ENCODE measurements around the gene RBM48.
"Not testable (repeated sequence)": the region's sequence is repeated elsewhere in the genome, so short reads cannot be mapped to it uniquely, and the experiment has no call there.

Gene RBM48

DNA sequence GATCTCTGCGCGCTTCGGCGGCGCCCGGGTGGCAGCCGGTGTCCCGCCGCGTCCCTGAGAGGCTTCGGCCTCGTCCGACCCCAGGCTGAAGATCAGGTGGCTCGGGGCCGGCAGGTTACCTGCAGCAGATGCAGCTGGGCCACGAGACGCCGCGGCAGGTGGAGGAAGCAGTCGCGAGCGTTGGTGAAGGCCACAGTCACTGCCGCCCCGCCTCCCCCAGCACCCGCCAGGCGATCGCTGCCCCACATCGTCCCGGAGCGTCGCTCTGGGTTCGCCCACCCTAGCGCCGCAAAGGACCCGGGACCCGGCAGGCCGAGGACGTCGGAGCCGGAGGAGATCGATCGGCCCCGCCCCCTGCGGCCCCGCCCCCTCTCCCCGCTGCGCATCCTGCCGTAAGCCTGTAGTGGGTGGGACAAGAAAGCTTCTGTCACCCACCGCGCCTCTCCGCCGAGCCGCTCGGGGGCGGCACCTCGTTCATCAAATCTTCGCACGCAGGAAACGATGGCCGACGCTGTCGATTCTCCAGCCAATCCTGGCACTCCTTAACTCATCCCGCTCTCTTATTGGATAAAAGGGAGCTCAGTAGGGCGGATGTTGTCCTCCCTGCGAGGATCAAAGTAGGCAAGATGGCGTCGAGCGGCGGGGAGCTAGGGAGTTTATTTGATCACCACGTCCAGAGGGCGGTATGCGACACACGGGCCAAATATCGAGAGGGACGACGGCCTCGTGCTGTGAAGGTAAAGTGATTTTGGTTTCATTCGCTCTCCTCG is at the start of gene RBM48, which contains the start of gene PEX1:
Gene RBM48 (plus strand): TSS at position 608 of the 770 bp plus-strand sequence. CDS start 19 bp downstream, at position 627.
Gene PEX1 (minus strand): TSS at position 333 of the 770 bp plus-strand sequence. CDS start 85 bp downstream, at position 248.
- ATAC-seq = peak; percentile 93 to 94

- not testable (repeated sequence) for ATAC-seq
These were observed 49.4 kb upstream of the RBM48 start for GRCh38 chr7:92479146-92479545.

GRCh38 chr7:92483624-92484023 is 45.0 kb upstream of the RBM48 start:
- not testable (repeated sequence) for ATAC-seq

GRCh38 chr7:92484226-92484625 is 44.4 kb upstream of the RBM48 start:
- not testable (repeated sequence) for ATAC-seq

DNA sequence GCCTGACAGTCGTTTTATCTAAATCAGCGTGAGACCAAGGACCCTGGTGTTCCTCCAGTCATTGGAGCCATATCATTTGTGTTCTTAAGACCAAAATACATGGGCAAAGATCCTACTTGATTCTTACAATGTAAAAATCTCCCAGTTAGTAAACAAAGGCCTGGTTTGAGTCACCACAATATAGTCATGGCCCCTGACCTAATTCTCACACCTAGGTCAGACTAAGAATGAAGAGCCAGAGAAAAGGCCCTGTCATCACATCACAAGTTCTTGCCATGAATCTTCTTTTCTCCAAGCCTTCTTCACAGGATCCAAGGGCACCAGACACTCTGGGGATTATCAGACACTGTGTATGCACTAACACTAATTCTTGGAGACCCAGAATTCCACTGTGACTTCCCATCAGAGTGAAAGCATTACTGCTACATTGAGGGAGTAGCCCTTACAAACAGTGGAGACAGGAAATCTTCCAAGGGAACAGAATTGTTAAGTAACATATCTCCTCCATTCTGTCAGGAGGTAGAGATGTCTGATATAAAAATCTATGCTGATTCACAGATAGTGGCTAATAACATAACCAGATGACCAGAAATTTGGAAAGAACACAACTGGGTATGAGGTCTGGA is 43.2 kb upstream of the RBM48 start:
- ATAC-seq = no peak

- ATAC-seq = no peak
These were observed 42.6 kb upstream of the RBM48 start for GRCh38 chr7:92485974-92486373.

GRCh38 chr7:92487804-92488203 is 40.8 kb upstream of the RBM48 start:
- ATAC-seq = no peak

GRCh38 chr7:92489634-92490033 is 39.0 kb upstream of the RBM48 start:
- ATAC-seq = no peak

DNA sequence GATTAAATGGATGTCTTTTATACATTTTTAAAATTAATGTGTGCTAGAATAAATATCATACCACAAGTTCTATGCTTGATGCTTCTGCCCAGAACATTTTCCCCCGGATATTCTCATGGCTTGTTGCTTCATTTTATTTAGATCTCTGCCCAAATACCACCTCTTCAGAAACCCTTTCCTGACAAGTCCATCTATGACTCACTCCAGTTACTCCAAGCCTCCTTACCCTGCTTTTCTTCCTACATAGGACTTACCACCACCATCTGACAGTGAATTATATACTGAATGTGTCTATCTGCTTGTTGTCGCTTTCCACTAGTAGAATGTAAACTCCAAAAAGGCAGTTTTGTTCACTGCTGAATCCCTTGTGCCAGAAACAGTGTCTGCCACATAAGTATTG is 31.7 kb upstream of the RBM48 start:
- no peak for ATAC-seq

- ATAC-seq = no peak
These were observed 30.0 kb upstream of the RBM48 start for GRCh38 chr7:92498557-92498956.

- ATAC-seq = no peak
These were observed 24.8 kb upstream of the RBM48 start for GRCh38 chr7:92503767-92504166.

- no peak for ATAC-seq
These were observed 24.0 kb upstream of the RBM48 start for GRCh38 chr7:92504563-92504962.

DNA sequence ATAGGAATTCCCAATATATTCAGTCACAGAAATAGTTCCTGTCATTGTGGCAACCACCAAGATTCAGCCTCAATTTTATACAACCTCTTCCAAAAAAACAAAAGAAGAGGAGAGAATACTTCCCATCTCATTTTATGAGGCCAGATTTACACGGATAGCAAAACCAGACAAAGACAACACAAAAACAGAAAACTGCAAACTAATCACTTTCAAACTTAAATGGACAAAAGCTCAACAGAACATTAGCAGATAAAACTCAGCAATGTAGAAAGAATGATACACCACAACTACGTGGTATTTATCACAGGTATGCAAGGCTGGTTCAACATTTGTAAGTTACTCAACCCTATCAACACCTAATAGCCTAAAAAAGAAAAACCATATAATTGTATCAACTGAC is 22.2 kb upstream of the RBM48 start:
- ATAC-seq = no peak

GRCh38 chr7:92508946-92509345 is 19.6 kb upstream of the RBM48 start:
- ATAC-seq = no peak

DNA sequence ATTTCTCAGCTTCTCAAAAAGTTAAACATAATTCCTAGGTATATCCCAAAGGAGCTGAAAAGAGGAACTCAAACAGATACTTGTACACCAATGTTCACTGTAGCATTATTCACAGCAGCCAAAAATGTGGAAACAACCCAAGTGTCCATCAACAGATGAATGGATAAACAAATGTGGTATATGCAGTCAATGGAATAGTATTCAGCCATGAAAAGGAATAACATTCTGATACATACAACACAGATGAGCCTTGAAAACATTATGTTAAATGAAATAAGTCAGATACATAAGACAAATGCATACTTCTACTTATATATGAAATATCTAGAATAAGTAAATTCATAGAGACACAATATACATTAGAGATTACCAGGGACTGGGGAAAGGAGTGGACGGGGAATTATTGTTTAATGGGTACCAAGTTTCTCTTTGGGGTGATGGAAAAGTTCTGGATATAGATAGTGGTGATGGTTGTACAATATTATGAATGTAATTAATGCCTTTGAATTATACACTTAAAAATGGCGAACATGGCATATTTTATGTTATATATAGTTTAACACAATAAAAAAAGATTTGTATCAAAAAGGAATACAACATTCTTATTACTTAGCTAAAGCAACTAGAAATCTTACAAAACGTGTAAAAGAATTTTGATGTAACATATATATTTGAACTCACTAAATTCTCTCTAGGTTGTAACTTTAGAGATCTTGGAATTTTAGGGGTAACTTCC is 15.3 kb upstream of the RBM48 start:
- ATAC-seq = no peak

- no peak for ATAC-seq
These were observed 11.0 kb upstream of the RBM48 start for GRCh38 chr7:92517631-92518030.

- no peak for ATAC-seq
These were observed 8.6 kb upstream of the RBM48 start for GRCh38 chr7:92520024-92520423.

DNA sequence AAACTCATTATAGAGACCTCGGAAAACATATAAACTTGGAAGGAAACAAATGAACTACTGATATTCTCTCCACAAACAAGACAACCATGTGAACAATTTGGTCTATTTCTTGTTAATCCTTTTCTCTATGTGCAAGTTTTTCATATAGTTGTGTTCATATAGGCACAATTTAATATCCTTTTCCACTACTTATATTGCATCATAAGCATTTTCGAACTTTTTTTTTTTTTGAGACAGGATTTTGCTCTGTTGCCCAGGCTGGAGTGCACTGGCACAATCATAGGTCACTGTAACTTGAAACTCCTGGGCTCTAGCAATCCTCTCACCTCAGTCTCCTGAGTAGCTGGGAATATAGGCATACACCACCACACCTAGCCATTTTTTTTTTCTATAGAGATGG is 5.5 kb upstream of the RBM48 start:
- no peak for ATAC-seq

GRCh38 chr7:92527300-92528187 is 1.1 kb upstream of the RBM48 start:
- ATAC-seq = peak; percentile 21 to 22

DNA sequence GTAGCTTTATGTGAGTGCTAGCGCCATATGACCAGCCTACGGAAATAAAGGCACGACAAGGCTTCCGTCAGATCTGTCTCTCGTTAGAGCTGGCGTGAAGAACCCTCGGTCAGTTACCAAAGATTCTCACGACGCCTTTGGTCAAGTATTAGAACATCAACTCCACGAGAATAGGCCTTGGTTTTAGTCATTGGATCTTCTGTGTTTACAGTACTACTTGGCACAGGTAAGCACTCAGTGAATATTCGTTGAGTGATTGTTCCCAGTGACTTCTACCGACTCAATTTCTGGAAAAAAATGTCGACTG is 316 bp downstream of the RBM48 start:
- ATAC-seq = no peak

- ATAC-seq = no peak
These were observed 6.0 kb downstream of the RBM48 start for GRCh38 chr7:92534572-92534971.

DNA sequence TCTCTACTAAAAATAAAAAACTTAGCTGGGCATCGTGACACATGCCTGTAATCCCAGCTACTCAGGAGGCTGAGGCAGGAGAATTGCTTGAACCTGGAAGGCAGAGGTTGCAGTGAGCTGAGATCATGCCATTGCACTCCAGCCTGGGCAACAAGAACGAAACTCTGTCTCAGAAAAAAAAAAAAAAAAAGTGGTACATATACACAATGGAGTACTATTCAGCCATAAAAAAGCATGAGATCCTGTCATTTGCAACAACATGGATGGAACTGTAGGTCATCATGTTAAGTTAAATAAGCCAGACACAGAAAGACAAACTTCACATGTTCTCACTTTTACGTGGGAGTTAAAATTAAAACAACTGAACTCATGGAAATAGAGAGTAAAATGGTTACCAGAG is 14.9 kb downstream of the RBM48 start:
- not testable (repeated sequence) for ATAC-seq

GRCh38 chr7:92545116-92545515 is 16.5 kb downstream of the RBM48 start:
- not testable (repeated sequence) for ATAC-seq

Measured in activated CD4-positive, CD25-positive, alpha-beta regulatory T cell treated with anti-CD3 and anti-CD28 coated beads, Interleukin-2, amount 50 U/mL, for 24 hours (primary cell).